ENCODE measurements around the gene FAM163A.

The FAM163A gene

DNA sequence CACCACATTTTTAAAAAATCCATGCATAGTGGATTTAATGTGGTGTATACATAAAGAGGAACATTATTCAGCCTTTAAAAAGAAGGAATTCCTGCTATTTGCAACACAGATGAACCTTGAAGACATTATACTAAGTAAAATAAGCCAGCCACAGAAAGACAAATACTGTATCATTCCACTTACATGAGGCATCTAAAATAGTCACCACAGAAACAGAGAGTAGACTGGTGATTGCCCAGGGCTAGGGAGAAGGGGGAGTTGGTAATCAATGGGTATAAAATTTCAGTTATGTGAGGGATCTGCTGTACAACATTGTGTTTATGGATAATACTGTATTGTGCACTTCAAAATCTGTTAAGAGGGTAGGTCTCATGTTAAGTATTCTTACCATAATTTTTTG lies 10.0 kb downstream of the FAM163A start:
- no peak for DNase-seq (ENCODE audit: low read depth)

DNA sequence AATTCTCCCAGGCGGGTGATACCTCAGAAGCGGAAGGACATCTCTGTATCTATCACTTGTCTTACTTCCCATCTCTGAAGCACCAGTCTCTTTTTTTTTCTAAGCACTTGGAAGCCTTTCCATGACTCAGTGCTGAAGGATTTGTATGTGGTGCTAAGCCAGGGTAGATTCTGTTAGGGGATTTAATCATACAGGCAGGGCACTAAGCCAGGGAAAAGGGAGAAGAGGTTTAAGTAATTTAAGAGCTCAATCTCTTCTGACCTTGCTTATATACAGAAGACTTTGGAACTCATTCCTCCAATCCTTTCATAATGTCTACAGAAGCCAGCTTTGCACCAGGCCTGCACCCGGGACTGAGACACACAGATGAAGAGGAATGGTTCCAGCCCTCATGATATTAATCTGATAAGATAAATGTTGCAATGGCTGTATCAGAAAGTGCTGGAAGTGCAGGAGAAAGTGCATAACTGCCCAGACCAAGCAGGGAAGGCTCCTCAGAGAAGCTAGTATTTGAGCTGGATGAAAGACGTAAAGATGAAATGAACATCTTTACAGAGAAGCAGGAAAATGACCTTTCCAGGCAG lies 11.0 kb downstream of the FAM163A start:
- DNase-seq (ENCODE audit: low read depth): peak; percentile 65

DNA sequence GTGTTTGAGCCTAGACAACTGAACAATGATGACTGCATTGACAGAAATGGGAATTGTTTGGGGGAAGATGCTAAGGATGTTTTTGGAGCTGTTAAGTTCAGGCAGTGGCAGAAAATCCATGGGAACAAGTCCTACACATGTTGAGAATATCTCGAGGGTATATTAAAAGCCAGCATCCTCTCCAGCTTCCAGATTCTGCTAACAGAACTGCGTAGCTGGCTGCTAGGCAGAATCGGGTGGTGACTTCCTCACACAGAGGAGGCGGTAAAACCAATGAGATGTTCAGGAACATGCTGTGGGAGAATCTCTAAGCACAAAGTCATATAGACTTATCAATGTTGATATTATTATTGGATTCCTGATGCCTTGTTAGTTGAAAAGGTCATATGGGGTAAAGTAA lies 14.8 kb downstream of the FAM163A start:
- DNase-seq (ENCODE audit: low read depth): no peak

DNA sequence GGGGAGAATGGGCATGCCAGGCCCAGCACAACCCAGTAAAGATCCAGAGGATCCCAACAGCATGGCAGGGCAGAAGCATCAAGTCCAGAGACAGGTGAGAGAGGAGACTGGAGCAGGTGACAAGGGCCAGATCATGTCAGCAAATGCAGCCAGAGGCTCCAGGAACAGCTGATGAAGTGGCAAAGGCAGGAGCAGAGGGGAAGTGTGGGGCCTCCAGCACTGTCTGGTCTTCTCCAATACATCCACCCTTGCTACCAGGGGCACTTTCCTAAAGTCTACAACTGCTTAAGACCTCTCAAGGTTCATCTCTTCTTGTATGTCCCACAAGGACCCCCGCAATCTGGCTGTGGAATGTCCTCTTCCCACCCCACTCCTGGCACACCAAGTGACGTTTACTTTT lies 17.4 kb downstream of the FAM163A start:
- DNase-seq (ENCODE audit: low read depth): no peak

DNA sequence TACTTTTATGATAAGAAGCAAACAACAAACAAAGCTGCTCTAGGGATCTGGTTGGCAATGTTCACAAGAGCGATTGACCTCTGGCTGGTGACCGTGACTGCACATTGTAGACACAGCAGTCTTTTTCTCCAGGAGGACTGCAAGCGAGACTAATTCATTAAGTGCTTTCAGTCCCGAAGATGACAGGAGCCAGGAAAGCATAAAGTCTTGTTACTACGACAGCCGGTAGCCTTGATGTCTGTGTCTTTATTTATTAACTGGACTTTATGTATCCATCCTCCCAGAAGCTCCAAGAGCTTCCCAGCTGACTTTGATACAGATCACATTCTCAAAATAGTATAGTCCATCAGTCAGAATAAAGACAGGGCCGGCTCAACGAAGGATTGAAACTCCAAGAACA lies 18.2 kb downstream of the FAM163A start:
- no peak for DNase-seq (ENCODE audit: low read depth)

DNA sequence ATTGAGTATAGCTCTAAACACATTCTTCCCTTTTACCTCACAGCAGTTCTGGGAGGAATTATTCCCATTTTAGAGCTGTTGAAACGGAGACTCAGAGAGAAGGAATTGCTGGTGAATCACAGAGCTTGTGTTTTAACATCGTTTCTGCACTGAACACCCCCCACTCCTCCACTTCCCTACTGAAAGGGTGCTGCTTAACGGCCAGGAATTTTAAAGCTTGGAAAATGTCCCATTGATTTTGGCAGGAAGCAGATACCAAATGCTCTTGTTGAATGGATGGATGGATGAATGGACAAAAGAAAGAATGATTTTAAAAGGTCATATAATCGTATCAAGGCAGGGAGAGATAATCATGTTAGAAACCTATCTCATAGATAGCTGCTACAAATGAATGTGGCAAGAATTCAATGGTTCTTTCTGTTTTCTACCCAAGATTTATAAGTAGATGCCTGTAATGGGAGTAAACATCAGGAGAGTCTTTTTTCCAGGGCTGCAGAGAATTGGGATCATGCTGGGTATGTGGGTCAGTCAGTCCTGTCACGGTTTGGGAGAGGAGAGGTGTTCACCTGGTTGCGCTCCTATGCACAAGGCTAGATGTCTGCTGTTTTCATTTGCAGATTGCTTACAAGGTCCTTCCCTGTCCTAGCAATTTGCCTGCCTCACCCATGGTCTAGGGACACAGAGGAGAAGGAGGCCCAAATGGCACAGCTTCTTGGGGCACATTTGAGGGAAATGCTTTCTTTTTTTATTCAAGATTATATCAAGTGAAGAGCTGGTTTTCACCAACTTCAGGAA lies 19.0 kb downstream of the FAM163A start:
- DNase-seq (ENCODE audit: low read depth): no peak

DNA sequence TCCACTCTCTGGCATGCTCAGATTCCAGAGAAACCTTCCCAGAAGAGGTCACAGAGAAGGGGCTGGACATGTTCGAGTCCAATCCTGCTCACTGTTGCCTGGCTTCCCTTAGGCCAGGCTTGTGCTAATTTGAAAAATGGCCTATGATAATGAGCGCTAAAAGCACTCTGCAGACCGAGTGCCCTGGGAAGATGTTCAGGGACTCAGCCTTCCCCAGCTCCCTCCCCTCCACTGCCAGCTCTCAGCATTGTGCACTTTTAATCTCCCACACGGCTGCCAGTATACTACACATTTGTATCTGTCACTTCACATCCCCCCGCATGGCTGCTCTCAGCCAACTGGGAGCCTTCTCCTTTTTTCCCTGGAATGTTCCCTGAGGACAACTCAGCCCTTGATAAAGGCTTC lies 24.1 kb downstream of the FAM163A start:
- no peak for DNase-seq (ENCODE audit: low read depth)

DNA sequence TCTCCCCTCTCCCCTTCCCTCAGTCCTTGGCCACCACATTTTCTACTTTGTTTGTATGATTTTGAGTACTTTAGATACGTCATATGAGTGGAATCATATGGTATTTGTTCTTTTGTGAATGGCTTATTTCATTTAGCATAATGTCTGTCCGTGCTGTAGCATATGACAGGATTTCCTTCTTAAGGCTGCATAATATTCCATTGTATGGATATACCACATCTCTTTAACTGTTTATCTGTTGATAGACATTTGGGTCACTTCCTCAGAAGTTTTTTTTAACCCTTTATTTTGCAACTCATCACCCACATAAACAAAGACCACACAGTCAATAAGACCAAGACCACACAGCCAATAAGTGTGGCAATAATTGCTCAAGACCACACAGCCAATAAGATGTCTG lies 24.9 kb downstream of the FAM163A start:
- DNase-seq (ENCODE audit: low read depth): no peak

DNA sequence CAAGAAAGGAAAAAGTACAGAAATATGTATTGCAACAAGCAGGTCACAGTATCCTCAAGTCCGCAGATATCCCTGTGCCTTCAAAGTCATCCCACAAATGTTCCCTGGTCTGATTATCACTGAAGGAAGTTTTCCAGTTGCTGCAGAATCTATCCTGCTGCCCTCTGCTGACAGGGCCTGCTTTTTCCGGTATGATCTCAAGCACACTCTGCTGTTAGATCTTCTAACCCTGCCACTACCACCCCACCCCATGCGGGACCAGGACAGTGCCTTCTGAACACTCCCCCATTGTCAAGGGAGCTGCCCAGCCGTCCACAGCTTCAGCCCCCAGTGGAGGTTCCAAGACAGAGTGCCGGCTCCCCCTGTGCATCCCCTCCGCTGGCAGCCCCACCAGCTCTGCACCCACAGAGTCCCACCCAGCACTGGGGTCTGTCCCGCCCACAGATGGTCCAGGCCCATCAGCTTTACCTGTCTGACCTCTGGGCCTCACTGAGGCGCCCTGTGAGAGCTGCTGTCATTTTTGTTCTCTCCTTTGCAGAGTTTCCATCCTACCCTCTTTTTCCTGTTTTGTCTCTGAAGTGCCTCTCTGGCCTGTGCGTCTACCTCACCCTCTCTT lies 27.9 kb downstream of the FAM163A start:
- no peak for DNase-seq (ENCODE audit: low read depth)

DNA sequence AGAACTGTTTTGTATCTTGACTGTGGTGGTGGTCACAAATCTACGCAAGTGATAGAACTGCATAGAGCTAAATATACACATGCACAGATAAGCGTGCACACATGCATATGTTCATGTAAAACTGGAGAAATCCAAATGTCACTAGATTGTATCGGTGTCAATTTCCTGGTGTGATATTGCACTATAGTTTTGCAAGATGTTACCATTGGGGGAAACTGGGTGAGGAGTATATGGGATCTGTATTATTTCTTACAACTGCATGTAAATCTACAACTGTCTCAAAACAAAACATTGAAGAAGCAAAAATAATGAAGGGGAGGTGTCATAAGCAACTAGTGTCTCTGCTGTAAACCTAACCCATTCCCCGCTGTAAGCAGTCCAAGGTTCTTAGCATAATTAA lies 30.2 kb downstream of the FAM163A start:
- DNase-seq (ENCODE audit: low read depth): no peak

DNA sequence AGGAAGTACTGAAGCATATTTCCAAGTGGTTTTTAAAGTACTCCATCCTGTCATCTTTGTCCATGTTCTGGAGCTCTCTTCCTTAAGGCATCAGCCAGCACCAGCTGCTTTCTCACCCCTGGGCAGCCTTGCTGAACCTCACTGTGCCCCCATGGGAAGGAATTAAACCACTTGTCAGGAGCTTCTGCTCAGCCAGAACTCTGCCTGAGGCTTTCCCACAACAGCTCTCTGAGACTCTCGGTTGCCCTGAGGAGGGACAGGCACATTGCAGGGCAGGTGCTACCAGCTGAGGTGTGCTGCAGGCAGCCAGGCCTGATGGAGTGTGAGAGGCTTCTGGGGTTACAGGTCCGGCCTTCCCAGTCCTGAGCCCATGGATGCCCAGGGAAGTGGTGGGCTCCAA lies 30.9 kb downstream of the FAM163A start:
- no peak for DNase-seq (ENCODE audit: low read depth)

DNA sequence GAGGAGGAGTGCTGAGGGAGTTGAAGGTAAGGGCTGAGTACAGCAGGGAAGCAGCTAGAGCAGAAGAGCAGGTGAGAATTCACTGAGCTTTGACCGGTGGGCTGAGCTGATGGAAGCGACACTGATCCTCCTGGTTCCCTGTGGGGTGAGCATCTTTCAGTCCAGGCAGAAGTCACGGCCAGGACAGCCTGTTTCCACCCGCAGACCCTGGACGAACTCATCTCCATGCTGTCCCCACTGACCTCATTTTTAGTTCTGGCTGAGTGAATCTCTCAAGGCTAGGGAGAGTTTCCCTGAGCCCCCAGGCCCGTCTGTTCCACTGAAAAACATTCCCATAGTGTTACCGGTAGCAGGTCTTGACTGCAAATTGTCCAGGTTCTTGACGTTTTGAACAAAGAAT lies 31.5 kb downstream of the FAM163A start:
- no peak for DNase-seq (ENCODE audit: low read depth)

DNA sequence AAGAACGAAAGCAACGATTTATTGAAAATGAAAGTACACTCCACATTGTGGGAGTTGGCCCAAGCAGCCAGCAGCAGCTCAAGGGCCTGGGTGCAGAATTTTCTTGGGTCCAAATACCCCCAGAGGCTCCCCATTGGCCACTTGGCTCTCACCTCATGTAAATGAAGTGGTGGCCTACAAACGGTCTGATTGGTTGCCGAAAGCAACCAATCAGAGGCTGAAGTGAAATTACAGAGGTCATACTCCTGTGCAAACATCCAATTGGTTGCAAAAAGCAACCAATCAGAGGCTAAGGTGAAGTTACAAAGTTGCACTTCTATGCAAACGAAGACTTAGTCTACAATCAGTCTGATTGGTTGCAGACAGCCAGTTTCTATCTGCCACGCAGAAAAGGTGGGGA lies 31.9 kb downstream of the FAM163A start:
- no peak for DNase-seq (ENCODE audit: low read depth)

DNA sequence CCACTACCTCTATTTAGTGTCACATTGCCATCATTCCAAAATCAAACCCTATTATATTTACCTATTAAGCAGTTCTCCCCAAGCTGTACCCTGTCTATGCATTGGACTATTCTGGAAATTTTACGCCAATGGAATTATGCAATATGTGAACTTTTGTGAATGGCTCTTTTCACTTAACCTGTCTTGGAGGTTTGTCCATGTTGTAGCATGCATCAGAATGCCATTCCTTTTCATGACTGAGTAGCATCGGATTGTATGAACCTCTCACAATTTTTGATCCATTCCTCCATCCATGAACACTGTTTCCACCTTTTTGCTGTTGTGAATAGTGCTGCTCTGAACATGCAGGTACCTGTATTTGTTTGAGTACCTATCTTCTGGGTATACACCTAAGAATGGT lies 33.7 kb downstream of the FAM163A start:
- DNase-seq (ENCODE audit: low read depth): no peak

DNA sequence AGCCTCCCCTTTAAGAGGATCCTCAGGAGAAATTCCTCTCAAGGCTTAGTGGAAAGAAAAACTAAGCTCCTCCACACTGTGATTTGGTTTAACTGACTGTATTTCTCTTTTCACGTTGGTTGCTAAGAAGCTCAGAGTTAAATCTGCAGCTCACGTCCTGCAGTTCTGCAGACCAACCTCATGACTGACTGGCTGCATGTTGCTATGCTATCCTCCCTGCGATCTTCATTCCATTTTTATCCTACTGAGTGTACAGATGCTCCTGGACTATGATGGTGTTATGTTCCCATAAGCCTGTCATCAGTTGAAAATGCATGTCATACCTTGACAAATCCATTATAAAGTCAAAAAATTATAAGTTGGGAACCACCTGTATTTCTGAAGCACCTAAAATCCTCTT lies 34.6 kb downstream of the FAM163A start:
- no peak for DNase-seq (ENCODE audit: low read depth)

DNA sequence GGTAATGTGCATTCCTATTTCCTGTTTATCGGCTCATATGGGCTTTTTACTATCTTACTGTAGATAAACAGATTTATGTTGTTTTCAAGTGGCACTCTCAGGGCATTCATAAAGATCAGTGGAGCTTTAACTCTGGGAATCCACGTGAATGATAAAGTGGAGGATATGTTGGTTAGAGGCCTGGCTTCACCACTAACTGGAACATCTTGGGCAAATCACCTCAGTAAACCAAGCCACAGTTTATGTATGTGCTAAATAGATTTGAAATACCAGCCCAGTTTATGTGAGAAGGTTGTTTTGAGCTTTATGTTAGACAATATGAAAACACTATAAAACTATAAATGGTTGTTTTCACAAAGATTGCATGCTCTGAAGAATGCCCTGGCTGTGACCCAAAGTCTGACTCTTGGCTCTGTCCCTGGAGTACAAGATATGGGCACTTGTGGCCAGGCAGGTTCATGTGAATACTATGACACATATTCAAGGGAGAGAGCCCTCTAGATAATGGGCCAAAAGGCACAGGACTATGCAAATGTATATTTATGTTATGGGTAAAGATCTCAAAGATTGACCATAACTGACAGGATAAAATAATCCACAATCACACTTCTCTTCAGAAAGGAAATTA lies 36.7 kb downstream of the FAM163A start:
- no peak for DNase-seq (ENCODE audit: low read depth)

DNA sequence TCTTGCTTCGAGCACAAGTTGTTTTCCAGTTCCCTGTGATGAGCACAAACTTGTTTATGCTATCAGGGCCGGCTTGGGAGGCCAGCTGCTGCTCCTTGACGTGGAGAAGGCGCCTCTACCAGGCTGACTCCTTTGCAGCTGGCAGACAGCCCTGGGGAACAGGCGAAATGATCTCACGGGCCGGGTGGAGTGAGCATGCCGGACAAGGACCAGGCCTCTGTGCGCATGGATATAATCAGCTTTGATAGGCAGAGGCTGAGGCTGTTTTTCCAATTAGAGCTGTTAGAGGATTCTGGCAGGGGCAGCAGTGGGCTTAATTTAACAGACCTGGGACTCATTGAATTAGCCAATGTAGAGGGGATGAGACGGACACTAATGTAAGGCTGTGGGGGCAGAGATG lies 38.9 kb downstream of the FAM163A start:
- DNase-seq (ENCODE audit: low read depth): no peak

DNA sequence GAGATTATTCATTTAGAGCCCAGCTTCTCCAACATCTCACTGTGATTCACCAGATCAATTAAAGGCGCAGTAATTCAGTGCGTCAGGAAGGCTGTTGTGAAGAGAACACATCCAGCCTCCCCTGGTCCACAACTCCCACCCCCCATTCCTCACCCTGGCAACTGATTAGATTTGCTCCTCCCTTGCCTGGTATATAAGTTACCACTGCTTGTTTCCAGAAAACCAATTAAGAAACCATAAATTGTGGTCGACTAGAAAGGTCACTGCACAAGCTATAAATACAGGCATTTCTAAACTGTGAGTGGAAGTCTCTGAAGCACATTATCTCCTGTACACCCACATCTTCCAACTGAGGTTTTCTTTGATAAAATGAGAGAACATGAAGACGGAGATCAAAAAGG lies 41.9 kb downstream of the FAM163A start:
- no peak for DNase-seq (ENCODE audit: low read depth)

DNA sequence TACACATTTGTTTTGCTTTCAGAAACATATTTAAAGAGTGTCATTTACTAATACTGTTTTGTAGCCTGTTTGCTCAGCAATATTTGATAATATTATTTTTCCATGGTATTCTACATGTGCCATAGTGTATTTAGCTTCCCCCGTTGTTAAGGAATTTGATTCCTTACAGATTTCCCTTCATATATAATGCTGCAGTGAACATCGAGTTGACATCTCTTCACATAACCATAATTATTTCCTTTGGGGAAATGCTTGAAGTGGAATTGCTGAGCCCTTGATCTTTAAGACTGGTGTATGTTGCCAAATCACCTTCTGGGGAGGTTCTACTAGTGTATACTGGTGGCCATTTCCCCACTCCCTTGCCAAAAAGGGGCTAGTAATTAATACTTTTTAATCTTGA lies 42.6 kb downstream of the FAM163A start:
- DNase-seq (ENCODE audit: low read depth): no peak

DNA sequence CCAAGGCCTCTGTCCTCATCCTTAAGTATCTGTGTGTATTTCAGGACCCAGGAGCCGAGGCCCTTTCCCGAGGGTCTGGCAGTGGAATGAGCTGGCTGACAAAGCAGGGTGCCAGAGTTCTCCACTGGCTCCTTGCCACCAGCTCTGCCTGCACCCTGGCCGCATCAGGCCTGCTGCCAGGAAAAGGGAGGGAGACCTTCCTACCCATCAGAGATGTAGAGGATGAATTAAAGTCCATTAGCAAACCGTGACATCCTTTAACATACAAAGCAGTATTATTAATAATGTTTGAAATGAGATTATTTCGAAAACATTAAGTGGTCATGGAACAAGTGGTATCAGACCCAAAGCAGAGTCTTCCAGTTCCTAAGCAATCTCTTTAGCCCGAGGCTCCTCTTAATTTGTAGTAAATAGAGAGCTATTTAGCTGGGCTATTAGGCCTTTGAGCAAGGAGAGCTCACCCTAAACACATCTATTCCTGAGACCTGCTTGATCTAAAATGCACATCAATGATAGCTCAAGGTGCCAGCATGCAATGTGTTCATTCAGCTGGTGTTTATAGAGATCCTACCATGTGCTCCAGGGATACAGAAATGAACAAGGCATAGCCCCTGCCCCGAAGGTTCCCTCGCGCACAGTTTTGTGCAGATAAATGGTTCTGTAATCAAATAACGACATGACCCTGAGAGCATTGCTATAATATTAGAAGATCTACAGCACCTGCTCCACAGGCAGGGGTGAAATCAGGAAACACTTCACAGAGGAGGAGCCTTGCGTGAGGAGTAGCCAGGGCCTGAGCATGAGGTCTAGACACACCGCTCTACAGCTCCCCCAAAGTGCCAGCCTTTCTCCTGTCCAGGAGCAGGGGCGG lies 44.0 kb downstream of the FAM163A start:
- no peak for DNase-seq (ENCODE audit: low read depth)

DNA sequence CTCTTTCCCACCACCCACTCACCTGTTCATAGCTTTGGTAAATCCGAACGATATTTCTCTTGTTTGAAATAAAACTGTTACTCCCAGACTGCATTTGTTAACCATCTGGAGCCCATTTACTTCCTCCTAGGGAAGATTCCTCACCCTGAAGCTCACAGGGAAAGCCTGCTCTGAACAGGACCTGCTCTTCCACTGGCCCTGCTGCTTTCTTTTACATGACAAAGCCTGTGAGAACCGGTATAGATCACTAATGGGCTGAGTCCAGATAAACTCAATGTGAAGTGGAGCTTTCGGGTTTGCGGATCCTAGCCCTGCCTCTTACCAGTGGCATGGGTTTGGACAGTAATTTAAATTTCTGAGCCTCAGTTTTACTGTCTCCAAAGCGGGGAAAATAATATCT lies 45.2 kb downstream of the FAM163A start:
- DNase-seq (ENCODE audit: low read depth): no peak

DNA sequence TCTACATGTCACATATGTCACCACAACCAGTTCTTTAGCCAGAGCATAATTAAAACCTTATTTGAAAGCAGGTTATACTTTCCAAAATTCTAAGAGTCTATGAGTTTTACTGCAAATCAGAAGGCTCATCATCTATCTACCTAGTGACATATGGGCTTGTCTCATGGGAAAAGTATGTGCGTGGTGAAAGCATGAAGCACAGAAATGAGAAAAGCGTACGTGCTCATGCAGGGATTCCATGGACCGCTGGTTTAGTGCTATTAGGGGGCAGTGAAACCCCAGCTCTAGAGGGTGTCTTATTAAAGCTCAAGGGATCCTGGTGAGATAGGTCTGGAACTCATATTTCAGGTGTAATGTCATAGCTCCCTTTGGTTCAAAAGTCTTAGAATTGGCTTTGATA lies 50.2 kb downstream of the FAM163A start:
- DNase-seq (ENCODE audit: low read depth): no peak
